ENCODE measurements around the gene IL12RB2. TPM values are rescaled to one million over a fixed set of nuclear protein-coding genes. Genes with fewer than 3 reads are reported as not detected.
A peak's percentile ranks its signal among the peaks of the same experiment; 100 is the strongest.

Gene IL12RB2
- total and polyA plus RNA-seq, 2 of the 13 experiments (the other 11 are each of a cell fraction or from before 2014, with no cell fraction given), result not detected

DNA sequence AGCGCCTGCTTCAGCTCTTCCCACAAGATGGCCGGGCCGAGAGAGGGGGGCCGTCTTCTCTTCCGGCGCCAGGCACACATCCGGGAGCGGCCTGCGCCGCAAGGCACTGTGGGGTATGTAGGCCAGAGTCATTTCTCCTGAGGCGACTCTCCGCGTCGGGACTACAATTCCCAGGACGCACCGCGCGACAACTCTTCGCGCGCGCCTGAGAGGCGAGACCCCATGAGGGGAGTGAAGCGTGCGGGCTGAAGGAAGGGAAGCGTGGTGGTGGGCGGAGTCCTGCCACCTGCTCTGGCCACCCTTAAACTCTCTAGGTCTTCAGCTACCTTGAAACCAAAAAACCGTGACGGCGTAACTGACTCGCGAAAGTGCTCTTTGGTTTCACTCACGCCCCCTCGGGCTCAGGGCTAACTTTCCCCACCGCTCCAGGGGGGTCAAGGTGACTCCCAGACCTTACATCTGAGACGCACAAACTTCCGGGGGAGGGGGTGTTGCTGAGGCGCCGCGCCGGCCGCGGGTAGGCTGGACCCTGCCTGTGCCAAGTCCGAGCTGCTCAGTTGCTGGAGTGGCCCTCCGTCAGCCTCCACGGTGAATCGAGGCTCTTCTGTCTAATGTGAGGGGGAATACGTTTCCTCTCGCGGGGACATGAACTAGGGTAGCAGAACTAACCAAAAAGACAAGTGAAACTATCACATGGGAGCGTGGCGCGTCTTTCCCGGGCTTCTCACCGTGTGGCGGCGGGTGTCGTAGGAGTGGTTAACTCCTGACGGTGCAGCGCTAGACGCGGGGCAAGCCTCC lies 122.9 kb downstream of the IL12RB2 start, which contains the start of gene SERBP1 (continued):
- TF ChIP-seq MAZ (IDR thresholded peaks at IDR 0.05; ENCODE audit: borderline replicate concordance, low read depth, low read length) (peak; percentile 25; the same call in 1 of the 2 replicates), MAZ (CRISPR knock-in tag; IDR thresholded peaks at IDR 0.05; ENCODE audit: low read depth) (0 out of 2 replicates have a peak, but pooled peaks have one; percentile 73), PHF5A (CRISPR knock-in tag; IDR thresholded peaks at IDR 0.05; ENCODE audit: low read depth, unreplicated experiment) (no peak), ATRX (CRISPR knock-in tag; IDR thresholded peaks at IDR 0.05; ENCODE audit: borderline replicate concordance) (no peak), SUZ12 (IDR thresholded peaks at IDR 0.05; ENCODE audit: low read depth, low read length) (peak; percentile 83), ZNF775 (CRISPR knock-in tag; IDR thresholded peaks at IDR 0.05; ENCODE audit: borderline replicate concordance) (0 out of 2 replicates have a peak, but pooled peaks have one; percentile 3), ZNF660 (CRISPR knock-in tag; IDR thresholded peaks at IDR 0.05; ENCODE audit: borderline replicate concordance, low read depth) (no peak), SMAD3 (CRISPR knock-in tag; IDR thresholded peaks at IDR 0.05) (peak; percentile 6), GATAD1 (CRISPR knock-in tag; IDR thresholded peaks at IDR 0.05) (peak; percentile 77), SOX6 (IDR thresholded peaks at IDR 0.05) (no peak), SOX6 (CRISPR knock-in tag; IDR thresholded peaks at IDR 0.05) (peak; percentile 77), ZNF556 (CRISPR knock-in tag; IDR thresholded peaks at IDR 0.05; ENCODE audit: borderline replicate concordance) (0 out of 2 replicates have a peak, but pooled peaks have one; percentile 2), ZNF816 (CRISPR knock-in tag; IDR thresholded peaks at IDR 0.05; ENCODE audit: borderline replicate concordance) (peak; percentile 46; the same call in 1 of the 2 replicates)
- TF ChIP-seq, protein P1, sequence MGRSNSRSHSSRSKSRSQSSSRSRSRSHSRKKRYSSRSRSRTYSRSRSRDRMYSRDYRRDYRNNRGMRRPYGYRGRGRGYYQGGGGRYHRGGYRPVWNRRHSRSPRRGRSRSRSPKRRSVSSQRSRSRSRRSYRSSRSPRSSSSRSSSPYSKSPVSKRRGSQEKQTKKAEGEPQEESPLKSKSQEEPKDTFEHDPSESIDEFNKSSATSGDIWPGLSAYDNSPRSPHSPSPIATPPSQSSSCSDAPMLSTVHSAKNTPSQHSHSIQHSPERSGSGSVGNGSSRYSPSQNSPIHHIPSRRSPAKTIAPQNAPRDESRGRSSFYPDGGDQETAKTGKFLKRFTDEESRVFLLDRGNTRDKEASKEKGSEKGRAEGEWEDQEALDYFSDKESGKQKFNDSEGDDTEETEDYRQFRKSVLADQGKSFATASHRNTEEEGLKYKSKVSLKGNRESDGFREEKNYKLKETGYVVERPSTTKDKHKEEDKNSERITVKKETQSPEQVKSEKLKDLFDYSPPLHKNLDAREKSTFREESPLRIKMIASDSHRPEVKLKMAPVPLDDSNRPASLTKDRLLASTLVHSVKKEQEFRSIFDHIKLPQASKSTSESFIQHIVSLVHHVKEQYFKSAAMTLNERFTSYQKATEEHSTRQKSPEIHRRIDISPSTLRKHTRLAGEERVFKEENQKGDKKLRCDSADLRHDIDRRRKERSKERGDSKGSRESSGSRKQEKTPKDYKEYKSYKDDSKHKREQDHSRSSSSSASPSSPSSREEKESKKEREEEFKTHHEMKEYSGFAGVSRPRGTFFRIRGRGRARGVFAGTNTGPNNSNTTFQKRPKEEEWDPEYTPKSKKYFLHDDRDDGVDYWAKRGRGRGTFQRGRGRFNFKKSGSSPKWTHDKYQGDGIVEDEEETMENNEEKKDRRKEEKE (IDR thresholded peaks at IDR 0.05), result no peak
- TF ChIP-seq, protein P2, sequence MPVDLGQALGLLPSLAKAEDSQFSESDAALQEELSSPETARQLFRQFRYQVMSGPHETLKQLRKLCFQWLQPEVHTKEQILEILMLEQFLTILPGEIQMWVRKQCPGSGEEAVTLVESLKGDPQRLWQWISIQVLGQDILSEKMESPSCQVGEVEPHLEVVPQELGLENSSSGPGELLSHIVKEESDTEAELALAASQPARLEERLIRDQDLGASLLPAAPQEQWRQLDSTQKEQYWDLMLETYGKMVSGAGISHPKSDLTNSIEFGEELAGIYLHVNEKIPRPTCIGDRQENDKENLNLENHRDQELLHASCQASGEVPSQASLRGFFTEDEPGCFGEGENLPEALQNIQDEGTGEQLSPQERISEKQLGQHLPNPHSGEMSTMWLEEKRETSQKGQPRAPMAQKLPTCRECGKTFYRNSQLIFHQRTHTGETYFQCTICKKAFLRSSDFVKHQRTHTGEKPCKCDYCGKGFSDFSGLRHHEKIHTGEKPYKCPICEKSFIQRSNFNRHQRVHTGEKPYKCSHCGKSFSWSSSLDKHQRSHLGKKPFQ (CRISPR knock-in tag; IDR thresholded peaks at IDR 0.05; ENCODE audit: insufficient replicate concordance), result no peak
- TF ChIP-seq, protein P3, sequence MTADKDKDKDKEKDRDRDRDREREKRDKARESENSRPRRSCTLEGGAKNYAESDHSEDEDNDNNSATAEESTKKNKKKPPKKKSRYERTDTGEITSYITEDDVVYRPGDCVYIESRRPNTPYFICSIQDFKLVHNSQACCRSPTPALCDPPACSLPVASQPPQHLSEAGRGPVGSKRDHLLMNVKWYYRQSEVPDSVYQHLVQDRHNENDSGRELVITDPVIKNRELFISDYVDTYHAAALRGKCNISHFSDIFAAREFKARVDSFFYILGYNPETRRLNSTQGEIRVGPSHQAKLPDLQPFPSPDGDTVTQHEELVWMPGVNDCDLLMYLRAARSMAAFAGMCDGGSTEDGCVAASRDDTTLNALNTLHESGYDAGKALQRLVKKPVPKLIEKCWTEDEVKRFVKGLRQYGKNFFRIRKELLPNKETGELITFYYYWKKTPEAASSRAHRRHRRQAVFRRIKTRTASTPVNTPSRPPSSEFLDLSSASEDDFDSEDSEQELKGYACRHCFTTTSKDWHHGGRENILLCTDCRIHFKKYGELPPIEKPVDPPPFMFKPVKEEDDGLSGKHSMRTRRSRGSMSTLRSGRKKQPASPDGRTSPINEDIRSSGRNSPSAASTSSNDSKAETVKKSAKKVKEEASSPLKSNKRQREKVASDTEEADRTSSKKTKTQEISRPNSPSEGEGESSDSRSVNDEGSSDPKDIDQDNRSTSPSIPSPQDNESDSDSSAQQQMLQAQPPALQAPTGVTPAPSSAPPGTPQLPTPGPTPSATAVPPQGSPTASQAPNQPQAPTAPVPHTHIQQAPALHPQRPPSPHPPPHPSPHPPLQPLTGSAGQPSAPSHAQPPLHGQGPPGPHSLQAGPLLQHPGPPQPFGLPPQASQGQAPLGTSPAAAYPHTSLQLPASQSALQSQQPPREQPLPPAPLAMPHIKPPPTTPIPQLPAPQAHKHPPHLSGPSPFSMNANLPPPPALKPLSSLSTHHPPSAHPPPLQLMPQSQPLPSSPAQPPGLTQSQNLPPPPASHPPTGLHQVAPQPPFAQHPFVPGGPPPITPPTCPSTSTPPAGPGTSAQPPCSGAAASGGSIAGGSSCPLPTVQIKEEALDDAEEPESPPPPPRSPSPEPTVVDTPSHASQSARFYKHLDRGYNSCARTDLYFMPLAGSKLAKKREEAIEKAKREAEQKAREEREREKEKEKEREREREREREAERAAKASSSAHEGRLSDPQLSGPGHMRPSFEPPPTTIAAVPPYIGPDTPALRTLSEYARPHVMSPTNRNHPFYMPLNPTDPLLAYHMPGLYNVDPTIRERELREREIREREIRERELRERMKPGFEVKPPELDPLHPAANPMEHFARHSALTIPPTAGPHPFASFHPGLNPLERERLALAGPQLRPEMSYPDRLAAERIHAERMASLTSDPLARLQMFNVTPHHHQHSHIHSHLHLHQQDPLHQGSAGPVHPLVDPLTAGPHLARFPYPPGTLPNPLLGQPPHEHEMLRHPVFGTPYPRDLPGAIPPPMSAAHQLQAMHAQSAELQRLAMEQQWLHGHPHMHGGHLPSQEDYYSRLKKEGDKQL (CRISPR knock-in tag; IDR thresholded peaks at IDR 0.05; ENCODE audit: low read depth), result no peak
- TF ChIP-seq, protein P4, sequence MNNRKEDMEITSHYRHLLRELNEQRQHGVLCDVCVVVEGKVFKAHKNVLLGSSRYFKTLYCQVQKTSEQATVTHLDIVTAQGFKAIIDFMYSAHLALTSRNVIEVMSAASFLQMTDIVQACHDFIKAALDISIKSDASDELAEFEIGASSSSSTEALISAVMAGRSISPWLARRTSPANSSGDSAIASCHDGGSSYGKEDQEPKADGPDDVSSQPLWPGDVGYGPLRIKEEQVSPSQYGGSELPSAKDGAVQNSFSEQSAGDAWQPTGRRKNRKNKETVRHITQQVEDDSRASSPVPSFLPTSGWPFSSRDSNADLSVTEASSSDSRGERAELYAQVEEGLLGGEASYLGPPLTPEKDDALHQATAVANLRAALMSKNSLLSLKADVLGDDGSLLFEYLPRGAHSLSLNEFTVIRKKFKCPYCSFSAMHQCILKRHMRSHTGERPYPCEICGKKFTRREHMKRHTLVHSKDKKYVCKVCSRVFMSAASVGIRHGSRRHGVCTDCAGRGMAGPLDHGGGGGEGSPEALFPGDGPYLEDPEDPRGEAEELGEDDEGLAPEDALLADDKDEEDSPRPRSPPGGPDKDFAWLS (CRISPR knock-in tag; IDR thresholded peaks at IDR 0.05; ENCODE audit: borderline replicate concordance), result no peak
